ENCODE measurements around the gene CDC5L.
A peak's percentile ranks its signal among the peaks of the same experiment; 100 is the strongest.
"Not testable (repeated sequence)": the region's sequence is repeated elsewhere in the genome, so short reads cannot be mapped to it uniquely, and the experiment has no call there.

Gene CDC5L

DNA sequence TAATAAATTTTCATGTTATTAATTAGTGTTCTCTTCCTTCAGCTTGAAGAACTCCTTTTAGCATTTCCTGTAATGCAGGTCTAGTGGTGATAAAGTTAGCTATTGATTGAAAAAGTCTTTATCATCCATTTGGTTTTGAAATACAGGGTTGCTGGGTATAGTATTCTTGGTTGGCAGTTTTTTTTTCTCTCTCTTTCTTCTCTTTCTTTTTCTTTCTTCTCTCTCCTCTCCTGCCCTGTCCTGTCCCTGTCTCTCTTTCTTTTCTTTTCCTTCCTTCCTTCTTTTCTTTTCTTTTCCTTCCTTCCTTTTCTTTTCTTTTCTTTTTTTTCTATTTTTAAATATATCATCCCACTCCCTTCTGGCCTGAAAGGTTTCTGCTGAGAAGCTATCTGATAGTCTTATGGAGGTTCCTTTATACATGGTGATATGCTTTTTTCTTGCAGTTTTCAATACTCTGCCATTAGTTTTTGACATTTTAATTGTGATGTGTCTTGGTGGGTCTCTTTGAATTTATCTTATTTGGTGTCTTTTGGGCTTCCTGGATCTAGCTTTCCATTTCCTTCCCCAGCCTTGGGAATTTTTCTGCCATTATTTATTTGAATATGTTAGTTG, 55.4 kb downstream of the CDC5L start:
- H3K4me3 ChIP-seq (ENCODE audit: low read length) = no peak overlapping the region
- DNase-seq (ENCODE audit: low read depth, low spot score) = no peak

DNA sequence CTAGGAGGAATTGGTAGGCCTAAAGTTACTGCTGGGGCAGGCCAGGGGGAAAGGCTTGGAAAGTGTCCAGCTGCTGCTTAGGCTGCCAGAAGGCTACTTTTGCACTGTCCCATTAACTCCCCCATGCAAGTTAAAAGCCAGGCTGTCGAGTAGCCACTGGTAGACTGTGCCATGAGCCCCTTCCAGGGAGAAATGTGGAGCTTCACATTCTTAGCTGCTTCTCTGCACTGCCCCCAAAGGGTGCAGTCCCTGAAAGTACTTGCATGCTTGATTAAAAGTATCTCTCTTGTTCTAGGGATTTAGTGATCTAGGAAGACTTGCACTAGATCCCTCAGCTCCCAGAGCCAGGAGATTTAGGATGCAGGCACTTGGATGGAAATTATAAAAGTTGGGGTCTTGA, 57.3 kb downstream of the CDC5L start:
- DNase-seq (ENCODE audit: low read depth, low spot score) = no peak
- no peak overlapping the region for H3K4me3 ChIP-seq (ENCODE audit: low read length)

DNA sequence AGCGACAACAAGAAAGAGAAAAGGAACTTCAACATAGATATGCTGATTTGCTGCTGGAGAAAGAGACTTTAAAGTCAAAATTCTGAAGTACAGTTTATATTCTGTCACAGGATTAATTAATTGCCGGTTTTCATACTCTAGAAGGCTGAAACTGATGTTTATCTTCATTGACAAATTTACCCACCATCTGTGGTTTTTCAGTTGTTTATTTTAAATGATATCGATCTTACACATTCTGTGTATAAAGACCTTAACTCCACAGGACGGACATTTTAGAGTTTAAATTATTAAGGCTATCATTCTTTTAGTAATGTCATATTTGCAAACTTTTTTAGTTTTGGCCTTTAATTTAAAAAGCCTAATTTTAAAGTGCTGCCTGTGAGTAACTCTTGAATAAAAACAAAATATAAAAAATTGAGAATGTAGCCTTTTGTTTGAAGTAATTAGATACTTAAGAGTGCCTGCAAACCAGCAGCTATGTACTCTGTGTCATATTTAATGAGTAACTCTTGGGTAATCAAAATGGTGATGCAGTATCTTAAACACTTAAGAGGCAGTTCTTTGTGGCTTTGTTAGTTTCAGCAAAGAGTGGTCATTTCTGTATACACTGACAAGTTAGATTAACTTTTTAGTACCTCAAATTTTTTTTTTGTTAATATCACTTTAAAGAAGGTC, 59.3 kb downstream of the CDC5L start:
- no peak for DNase-seq (ENCODE audit: low read depth, low spot score)
- no peak overlapping the region for H3K4me3 ChIP-seq (ENCODE audit: low read length)

DNA sequence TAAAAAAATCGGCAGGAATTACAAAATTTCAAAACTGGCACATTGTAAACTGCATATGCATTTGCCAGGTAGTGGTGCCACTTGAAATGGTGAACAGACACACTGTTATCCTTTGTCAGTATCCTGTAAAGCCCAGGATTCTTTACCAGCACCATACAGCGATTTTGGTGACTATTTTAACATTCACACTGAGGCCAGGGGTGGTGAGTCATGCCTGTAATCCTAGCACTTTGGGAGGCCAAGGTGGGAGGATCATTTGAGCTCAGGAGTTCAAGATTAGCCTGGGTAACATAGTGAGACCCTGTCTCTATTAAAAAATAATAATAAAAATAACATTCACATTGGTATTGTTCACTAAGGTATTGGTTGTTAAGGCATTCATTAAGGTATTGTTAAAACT, 61.7 kb downstream of the CDC5L start:
- H3K4me3 ChIP-seq (ENCODE audit: low read length); DNase-seq (ENCODE audit: low read depth, low spot score): not testable (repeated sequence)

DNA sequence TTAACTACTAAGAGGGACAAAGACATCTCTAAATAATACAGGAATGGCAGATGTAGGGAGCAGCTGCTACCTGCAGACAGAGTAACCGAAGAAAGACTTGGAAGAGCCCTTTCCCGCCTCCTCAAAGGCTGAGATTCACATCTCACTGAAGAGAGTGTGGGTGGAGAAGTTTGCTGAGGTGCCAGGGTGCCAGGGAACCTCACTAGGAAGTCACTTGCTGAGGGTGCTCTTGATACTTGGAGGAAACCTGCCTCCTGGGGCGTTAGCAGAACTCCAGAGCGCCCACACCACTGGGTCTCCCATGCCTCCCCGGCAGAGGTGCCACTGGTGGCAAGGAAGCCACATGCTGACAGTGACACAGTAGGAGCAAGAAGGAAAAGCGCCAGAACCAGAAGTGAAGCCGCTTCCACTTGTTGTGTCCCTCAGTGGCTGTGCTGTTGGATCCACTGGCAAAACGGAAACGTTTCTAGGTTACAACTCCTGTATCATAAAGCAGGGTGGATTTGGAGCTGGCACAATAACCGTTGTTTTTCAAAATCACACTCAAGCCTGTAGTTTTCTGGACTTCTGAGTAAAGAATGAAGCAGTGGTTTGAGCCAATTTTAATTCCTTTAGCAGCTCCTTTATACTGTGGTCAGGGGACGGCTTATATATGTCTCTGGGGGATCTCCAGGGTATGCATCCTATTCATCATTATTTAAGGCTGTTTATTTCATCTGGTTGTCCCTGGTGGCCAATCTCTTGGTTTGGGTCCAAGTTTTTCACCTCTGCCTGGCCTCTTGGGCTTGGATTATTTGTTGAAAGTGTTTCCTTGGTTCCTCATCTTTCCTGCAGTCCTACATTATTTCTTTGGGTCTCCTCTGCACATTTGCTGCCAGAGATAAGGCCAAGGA, 64.5 kb downstream of the CDC5L start:
- no peak for DNase-seq (ENCODE audit: low read depth, low spot score)
- no peak overlapping the region for H3K4me3 ChIP-seq (ENCODE audit: low read length)

DNA sequence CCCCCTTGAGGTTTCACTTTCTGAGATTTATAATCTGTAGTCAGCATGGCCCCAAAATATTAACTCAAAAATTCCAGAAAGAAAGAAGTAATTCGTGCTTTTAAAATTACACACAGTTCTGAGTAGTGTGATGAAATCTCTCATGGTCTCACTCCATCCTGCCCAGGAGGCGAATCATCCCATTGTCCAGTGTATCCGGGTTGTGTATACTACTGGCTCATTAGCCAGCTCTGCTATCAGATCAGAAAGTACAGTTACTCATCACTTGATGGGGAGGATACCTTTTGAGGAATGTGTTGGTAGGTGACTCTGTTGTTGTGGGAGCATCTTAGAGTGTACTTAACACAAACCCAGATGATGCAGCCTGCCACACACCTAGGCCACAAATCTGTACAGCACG, 65.2 kb downstream of the CDC5L start:
- H3K4me3 ChIP-seq (ENCODE audit: low read length) = no peak overlapping the region
- no peak for DNase-seq (ENCODE audit: low read depth, low spot score)

DNA sequence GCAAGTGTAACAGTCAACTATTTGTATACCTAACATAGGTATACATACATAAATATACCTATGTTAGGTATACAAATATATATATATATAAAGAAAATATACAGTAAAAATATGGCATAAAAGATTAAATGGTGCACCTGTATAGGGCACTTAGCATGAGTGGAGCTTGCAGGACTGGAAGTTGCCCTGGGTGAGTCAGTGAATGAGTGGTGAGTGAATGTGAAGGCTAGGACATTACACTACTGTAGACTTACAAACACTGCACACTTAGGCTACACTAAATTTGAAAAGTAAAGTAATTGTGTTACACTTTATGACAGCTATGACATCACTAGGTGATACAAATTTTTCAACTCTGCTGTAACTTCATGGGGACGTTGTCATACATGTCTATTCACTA, 65.6 kb downstream of the CDC5L start:
- no peak for DNase-seq (ENCODE audit: low read depth, low spot score)
- no peak overlapping the region for H3K4me3 ChIP-seq (ENCODE audit: low read length)

DNA sequence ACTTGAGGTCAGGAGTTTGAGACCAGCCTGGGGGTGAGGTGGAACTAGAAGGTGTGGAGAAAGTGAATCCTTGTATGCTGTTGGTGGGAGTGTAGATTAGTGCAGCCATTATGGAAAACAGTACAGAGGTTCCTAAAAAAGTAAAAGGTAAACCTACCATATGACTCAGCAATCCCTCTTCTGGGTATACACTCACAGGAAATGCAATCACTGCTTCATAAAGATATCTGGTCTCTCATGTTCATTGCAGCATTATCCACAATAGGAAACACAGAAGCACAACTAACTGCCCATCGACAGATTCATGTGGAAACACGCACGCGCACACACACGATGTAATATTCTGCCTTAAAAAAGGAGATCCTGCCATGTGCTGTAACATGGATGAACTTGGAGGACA, 66.7 kb downstream of the CDC5L start:
- DNase-seq (ENCODE audit: low read depth, low spot score) = no peak
- no peak overlapping the region for H3K4me3 ChIP-seq (ENCODE audit: low read length)

DNA sequence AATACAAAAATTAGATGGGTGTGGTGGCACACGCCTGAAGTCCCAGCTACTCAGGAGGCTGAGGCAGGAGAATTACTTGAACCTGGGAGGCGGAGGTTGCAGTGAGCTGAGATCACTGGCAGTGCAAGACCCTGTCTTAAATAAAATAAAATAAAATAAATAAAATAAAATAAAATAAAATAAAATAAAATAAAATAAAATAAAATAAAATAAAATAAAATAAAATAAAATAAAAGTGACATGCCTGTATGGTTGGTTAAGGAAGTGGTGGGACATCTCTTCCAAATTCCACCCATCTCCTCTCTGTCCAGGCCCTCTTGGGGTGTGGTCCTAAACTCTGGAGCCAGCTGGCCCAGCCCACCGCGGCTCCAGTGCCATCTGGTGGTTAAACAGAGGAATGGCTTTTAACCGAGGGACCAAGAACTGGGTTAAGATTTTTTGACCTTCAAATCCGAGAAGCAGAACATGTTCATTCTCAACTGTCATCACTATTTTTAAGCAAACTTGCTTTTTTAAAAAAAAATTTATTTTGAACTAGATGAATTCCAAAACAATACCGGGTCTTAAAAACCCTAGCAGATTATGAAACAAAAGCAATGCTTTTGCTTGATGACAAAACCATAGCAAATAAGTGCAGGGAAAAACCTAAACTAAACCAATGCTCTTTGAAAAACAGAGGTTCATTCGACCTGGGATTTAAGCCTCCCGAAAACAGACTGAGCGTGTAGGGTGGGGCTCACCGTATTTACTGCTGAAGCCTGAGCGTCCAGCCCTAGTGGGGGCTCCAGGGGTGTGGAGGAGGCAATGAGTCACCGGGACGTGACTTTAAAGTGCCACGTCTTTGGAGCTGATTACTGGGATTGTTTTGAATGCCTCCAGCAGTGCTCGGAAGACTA, 68.8 kb downstream of the CDC5L start:
- no peak overlapping the region for H3K4me3 ChIP-seq (ENCODE audit: low read length)
- peak; percentile 42 for DNase-seq (ENCODE audit: low read depth, low spot score)

DNA sequence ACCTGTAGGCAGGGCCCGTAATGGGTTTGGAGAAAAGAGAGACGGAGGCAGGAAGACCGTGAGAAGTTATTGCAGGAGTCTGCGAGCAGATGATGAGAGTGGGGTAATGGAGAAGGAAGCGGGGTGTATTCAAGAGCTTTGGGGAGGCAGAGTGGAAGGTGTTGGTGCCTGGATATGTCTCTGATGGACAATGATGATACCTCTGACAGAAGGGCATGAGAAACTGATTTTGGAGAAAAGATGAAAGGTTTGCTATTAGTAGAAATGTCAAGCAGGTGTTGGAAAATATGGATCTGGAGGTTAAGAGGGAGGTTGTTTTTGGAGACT, 69.4 kb downstream of the CDC5L start:
- H3K4me3 ChIP-seq (ENCODE audit: low read length) = no peak overlapping the region
- DNase-seq (ENCODE audit: low read depth, low spot score) = no peak

DNA sequence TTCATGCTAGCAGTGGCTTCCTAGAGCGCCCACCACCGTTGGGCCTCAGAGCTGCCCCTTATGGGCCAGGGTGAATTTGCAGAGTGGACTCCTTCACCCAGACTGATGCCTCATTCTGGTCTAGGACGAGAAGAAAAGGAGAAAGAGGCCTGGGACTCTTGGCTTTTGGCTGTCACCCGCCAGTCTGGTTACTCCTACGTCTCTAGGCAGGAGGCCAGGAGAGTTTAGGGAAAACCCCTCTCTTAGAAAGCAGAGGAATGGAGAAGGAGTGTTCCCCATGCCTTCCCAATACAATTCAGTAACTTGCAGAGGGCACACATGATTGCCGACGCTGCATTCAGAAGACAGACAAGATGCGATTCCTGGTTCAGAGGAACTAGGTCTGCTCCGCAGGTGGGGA, 70.1 kb downstream of the CDC5L start:
- no peak for DNase-seq (ENCODE audit: low read depth, low spot score)
- H3K4me3 ChIP-seq (ENCODE audit: low read length) = no peak overlapping the region

DNA sequence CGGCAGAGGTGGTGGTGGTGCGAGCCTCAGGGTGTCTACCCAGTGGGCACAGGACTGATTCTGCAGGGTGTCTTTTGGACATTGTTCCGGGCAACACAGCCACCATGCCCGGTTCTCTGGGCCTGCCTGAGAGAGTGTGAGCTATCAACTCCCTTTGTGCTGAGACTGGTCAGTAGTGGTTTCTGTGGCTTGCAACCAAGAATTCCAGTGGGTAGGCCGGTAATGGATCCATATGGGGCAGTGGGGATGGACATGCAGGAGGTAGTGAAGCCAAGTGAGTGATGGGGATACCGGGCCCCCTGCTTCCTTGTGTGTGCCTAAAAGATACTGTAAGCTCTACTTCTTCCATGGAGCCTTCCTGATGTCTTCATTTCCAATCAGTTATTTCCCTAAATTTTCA, 71.0 kb downstream of the CDC5L start:
- no peak overlapping the region for H3K4me3 ChIP-seq (ENCODE audit: low read length)

DNA sequence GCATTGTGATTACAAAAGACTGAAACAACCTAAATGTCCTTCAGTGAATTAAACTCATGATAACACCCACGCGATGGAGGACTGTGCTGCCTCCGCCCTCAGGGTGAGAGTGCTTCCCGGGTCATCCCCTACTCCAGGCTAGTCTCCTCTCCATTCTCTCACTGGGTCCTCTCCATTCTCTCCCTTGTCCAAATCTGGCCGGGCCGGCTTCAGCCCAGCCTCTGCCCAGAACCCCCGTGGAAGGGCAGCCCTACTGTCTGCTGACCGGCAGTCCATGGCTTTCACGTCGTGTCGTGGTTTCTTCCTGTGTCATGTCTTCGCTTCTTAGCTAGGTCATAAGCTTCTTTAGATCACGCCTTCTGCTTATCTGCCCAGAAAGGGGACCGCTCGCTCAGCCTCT, 74.8 kb downstream of the CDC5L start:
- H3K4me3 ChIP-seq (ENCODE audit: low read length) = no peak overlapping the region
- no peak for DNase-seq (ENCODE audit: low read depth, low spot score)

More for the DNA sequence above, 71.0 kb downstream of the CDC5L start:
- no peak for DNase-seq (ENCODE audit: low read depth, low spot score)

DNA sequence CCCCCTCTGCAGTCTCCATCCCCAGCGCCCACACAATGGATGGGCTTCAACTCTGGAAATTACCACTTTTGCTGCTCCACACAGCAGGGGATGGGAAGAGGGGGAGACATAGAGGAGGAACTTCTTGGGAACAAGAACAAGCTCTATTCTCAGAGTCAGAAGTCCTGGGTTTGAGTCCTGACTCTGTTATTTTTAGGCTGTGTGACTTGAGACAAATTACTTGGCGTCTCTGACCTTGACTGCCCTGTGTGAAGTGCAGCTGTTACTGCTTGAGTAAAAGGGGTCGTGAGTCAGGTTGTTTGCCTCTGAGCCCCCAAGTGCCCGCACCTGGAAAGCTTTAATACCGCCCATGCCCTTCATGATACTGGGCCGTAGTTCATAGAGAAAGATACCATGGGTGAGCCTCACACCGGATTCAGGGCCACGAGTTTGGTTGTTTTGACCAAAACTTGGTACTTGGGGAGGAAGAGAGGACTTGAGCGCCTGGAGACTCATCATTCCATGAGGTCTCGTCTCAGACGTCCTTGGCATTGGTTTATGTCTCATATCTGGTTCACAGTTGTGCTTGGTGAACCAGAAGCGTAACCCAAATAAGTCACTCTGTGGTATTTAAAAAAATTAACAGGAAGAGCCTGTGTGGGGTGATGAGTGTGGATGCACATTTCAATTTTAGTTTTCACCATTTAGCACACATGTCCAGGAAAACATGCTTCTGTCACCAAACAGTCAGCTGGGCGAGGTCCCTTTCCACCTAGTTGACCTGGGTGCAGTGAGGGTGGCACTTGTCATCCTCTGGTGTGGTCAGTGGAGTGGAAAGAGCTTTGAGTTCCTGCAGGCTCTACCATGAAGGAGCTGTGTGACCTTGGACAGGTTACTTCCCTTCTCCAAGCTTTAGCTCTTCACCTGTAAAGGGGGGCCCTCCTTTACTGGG, 75.6 kb downstream of the CDC5L start:
- DNase-seq (ENCODE audit: low read depth, low spot score) = no peak
- H3K4me3 ChIP-seq (ENCODE audit: low read length) = no peak overlapping the region

DNA sequence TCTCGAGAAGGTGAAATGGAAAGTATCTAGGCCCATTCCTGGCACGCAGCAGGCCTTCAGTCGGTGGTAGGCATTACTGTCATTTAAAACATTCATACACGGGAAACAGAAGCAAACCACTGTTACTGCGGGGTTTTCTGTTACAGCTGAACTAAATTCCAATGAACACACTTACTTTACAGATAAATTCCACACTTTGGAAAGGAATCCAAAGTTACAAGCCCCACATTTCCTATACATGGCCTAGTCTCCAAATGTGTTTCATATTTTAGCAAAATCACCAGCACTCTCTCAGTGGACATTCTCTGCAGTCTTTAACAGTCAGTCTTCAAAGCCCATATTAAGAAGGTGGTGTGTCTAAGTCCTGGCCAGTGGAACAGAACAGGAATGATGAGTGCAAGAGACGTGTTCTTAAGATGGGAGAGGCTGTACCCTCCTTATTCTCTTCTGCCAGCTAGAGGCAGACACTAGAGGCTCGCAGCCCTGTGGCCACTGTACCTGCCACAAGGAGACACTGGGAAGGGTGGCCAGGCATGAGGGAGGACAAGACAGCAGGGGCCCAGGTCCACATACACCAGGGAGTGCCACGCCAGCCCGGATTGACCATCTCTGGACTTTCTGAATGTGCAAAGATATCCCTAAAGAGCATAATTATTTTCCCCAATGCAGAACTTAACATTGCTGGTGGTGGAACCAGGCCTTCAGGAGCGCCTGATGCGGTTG, 76.4 kb downstream of the CDC5L start:
- no peak for DNase-seq (ENCODE audit: low read depth, low spot score)
- H3K4me3 ChIP-seq (ENCODE audit: low read length) = no peak overlapping the region

DNA sequence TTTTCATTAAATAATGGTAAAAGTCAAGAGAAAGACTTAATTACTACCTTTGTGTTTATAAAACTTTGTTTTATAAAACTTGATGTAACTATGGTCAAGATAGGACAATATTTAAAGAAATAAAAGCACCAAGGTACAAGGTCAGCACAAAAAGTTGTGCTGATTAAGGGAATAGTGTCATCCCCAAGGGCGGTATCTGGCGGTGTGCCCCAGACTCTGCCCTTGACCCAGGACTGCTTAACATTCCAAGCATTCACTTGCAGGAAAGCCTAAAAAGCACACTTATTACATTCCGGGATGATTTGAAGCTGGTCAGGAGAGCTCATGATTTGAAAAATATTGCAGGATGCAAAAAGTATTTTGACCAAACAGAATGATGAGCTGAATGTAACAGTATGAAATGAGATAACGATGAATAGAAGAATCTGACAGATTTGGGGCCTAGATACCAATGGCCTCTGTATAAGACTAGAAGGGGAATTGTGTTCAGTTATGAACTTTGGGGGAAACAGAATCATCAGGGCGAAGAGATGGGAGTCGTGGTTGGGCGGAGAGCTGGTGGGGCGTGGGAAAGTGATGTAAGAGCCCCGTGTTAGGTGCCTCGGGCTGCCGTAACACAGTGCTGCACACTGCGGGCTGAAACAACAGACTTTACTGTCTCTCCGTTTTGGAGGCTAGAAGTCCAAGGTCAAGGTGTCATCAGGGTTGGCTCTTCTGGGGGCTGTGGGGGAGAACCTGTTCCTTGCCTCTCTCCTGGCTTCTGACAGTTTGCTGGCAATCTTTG, 77.2 kb downstream of the CDC5L start:
- no peak overlapping the region for H3K4me3 ChIP-seq (ENCODE audit: low read length)
- no peak for DNase-seq (ENCODE audit: low read depth, low spot score)

DNA sequence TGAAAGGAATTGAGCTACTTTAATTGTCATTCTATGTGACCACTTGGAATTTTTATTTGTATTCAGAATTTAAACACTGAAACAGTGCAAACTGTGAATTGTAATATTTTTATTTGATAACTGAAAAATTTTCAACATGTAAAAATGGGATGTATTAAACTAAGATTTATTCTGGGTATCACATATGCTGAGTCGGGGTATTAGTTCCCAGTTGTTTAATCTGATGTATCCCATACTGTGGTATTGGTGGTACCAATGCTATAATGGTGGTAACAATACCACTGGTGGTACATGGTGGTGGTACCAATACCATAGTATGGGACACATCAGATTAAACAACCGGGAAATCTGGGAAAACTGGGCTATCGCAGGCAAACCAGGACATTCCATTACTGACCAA, 79.4 kb downstream of the CDC5L start:
- no peak for DNase-seq (ENCODE audit: low read depth, low spot score)
- no peak overlapping the region for H3K4me3 ChIP-seq (ENCODE audit: low read length)

Measured in Jurkat, Clone E6-1 (cell line).